Measurements from ENCODE around the gene PPP6R3. TPM values are rescaled to one million over a fixed set of nuclear protein-coding genes. Genes with fewer than 3 reads are reported as not detected.
A peak's percentile ranks its signal among the peaks of the same experiment; 100 is the strongest.
"Not testable (repeated sequence)": the region's sequence is repeated elsewhere in the genome, so short reads cannot be mapped to it uniquely, and the experiment has no call there.

The PPP6R3 gene
- total and polyA plus RNA-seq, 2 of the 13 experiments (the other 11 are each of a cell fraction or from before 2014, with no cell fraction given), result 41.2 to 83.4 TPM

GRCh38 chr11:68434159-68434558, 26.4 kb upstream of the PPP6R3 start:
- H3K36me3 ChIP-seq (replicated peaks in 1 of 2; ENCODE audit: control insufficient read depth in 1 of 2, insufficient read depth in 2 of 2, low read length in 2 of 2), result peaks cover 62 to 83% of the 10 kb centered on the region in 2 experiments
- H3K9me3 ChIP-seq (ENCODE audit: low read length); H3K27ac ChIP-seq (ENCODE audit: extremely low read length, insufficient read depth, low read length); H3K79me2 ChIP-seq (ENCODE audit: insufficient read depth, low read length); H3K4me1 ChIP-seq (ENCODE audit: insufficient read depth, low read length); H4K20me1 ChIP-seq (ENCODE audit: insufficient read depth, low read length); POLR2A ChIA-PET; in situ Hi-C loops (cut with HindIII; ENCODE audit: extremely low pct_ligation_motif_present, low pct_unique_long_range_greater_than_20kb); DNase-seq (ENCODE audit: low spot score); H3K4me2 ChIP-seq (ENCODE audit: low read depth, low read length); H3K9ac ChIP-seq (ENCODE audit: insufficient read depth, low read depth, low read length); H3K4me3 ChIP-seq (replicated peaks in 1 of 3; ENCODE audit: insufficient read depth in 1 of 3, low read depth in 2 of 3, low read length in 3 of 3); H3K27me3 ChIP-seq (ENCODE audit: control insufficient read depth in 1 of 2, insufficient read depth in 2 of 2, low read length in 2 of 2); intact Hi-C loops (cut with micrococcal nuclease; ENCODE audit: unreplicated experiment); CTCF ChIA-PET (ENCODE audit: low intra/inter-chr PET ratio, low total read pairs); BruUV-seq (replicated peaks); H2AFZ ChIP-seq (ENCODE audit: low read length); FAIRE-seq; ATAC-seq: not testable (repeated sequence)
- WGBS (ENCODE audit: low lambda C conversion rate), result 91% methylated on average over 5 of the region's 5 CpGs
- peak; percentile 89 for TF ChIP-seq ZNF24 (IDR thresholded peaks at IDR 0.05)

- intact Hi-C loops (cut with micrococcal nuclease; ENCODE audit: unreplicated experiment), result no loop called here
- H3K36me3 ChIP-seq (replicated peaks in 1 of 2; ENCODE audit: control insufficient read depth in 1 of 2, insufficient read depth in 2 of 2, low read length in 2 of 2), result peaks cover 57 to 81% of the 10 kb centered on the region in 2 experiments
- BruUV-seq (replicated peaks), result no TSS peak
- FAIRE-seq (no peak), ATAC-seq (no peak), DNase-seq (ENCODE audit: low spot score) (no peak)
- H3K9ac ChIP-seq (ENCODE audit: insufficient read depth, low read depth, low read length), result no peak overlapping the region
- no peak overlapping the region for H3K4me3 ChIP-seq (replicated peaks in 1 of 3; ENCODE audit: insufficient read depth in 1 of 3, low read depth in 2 of 3, low read length in 3 of 3)
- TF ChIP-seq AGO2 (optimal IDR thresholded peaks at IDR 0.05; ENCODE audit: low read depth, low read length) (peak; percentile 70), POLR2A (IDR thresholded peaks at IDR 0.05; ENCODE audit: insufficient read depth in 1 of 2, low read depth in 2 of 2, low read length in 2 of 2) (0 out of 4 replicates have a peak, but pooled peaks of 1 of the 2 experiments have one; percentile 25), LBX2 (CRISPR knock-in tag; IDR thresholded peaks at IDR 0.05; ENCODE audit: borderline replicate concordance) (no peak), TRAFD1 (CRISPR knock-in tag; IDR thresholded peaks at IDR 0.05; ENCODE audit: borderline replicate concordance) (no peak)
- H3K9me3 ChIP-seq (ENCODE audit: low read length), result no peaks in the 10 kb centered on the region
- no peaks in the 10 kb centered on the region for H3K79me2 ChIP-seq (ENCODE audit: insufficient read depth, low read length)
- in situ Hi-C loops (cut with HindIII; ENCODE audit: extremely low pct_ligation_motif_present, low pct_unique_long_range_greater_than_20kb), result no loop called here
- H4K20me1 ChIP-seq (ENCODE audit: insufficient read depth, low read length), result peaks cover 8% of the 10 kb centered on the region; the same call in 1 of the 2 replicates
- no peak overlapping the region for H2AFZ ChIP-seq (ENCODE audit: low read length)
- no peak overlapping the region for H3K27ac ChIP-seq (ENCODE audit: extremely low read length, insufficient read depth, low read length)
- H3K4me2 ChIP-seq (ENCODE audit: low read depth, low read length), result no peak overlapping the region
- ChIA-PET CTCF (ENCODE audit: low intra/inter-chr PET ratio, low total read pairs) (no interaction called here), POLR2A (no interaction called here)
- no peaks in the 10 kb centered on the region for H3K27me3 ChIP-seq (ENCODE audit: control insufficient read depth in 1 of 2, insufficient read depth in 2 of 2, low read length in 2 of 2)
- 94% methylated on average over 3 of the region's 16 CpGs for WGBS (ENCODE audit: low lambda C conversion rate)
- H3K4me1 ChIP-seq (ENCODE audit: insufficient read depth, low read length), result no peaks in the 10 kb centered on the region
Measured at GRCh38 chr11:68436162-68436888, 24.2 kb upstream of the PPP6R3 start.
